ENCODE measurements around the gene LNP1. TPM values are rescaled to one million over a fixed set of nuclear protein-coding genes. Genes with fewer than 3 reads are reported as not detected.
"Not testable (repeated sequence)": the region's sequence is repeated elsewhere in the genome, so short reads cannot be mapped to it uniquely, and the experiment has no call there.

Gene LNP1
- total and polyA plus RNA-seq, 2 experiments from 2014 or later = 1.2 to 2.9 TPM

GRCh38 chr3:100471444-100471843 lies 70.1 kb downstream of the LNP1 start:
- Histone ChIP-seq H3K9me2 (ENCODE audit: insufficient read depth) (no peaks in the 10 kb centered on the region), H3K27ac (no peak overlapping the region), H3K36me3 (ENCODE audit: low read depth) (no peaks in the 10 kb centered on the region), H3K4me3 (no peak overlapping the region), H2AFZ (no peak overlapping the region), H3K27me3 (replicated peaks; ENCODE audit: insufficient read depth) (no peaks in the 10 kb centered on the region), H3K9ac (no peak overlapping the region), H3K79me2 (ENCODE audit: insufficient read depth) (no peaks in the 10 kb centered on the region), H3K4me1 (ENCODE audit: insufficient read depth) (no peaks in the 10 kb centered on the region), H3K9me3 (ENCODE audit: low read depth) (no peaks in the 10 kb centered on the region), H3F3A (ENCODE audit: insufficient read depth) (no peaks in the 10 kb centered on the region), H3K4me2 (ENCODE audit: unreplicated experiment) (no peak overlapping the region), H4K20me1 (ENCODE audit: insufficient read depth) (no peaks in the 10 kb centered on the region)
- WGBS, 2 experiments (ENCODE audit: low coverage in 1 of 2, low lambda C conversion rate in 2 of 2, missing lambda C conversion rate in 2 of 2) = 62 to 65% methylated on average over 2 of the region's 2 CpGs
- TF ChIP-seq EZH2 (IDR thresholded peaks at IDR 0.05; ENCODE audit: insufficient read depth, poor library complexity, severe bottlenecking) (no peak), EZH2phosphoT487 (IDR thresholded peaks at IDR 0.05; ENCODE audit: insufficient read depth, low read depth) (no peak)
- DNase-seq = no peak
- in situ Hi-C loops (cut with MboI) = no loop called here

GRCh38 chr3:100477851-100478360 lies 76.6 kb downstream of the LNP1 start:
- H3K4me1 ChIP-seq (ENCODE audit: insufficient read depth); DNase-seq; H3K9me2 ChIP-seq (ENCODE audit: insufficient read depth); H3F3A ChIP-seq (ENCODE audit: insufficient read depth); H3K4me2 ChIP-seq (ENCODE audit: unreplicated experiment); H3K27ac ChIP-seq; H4K20me1 ChIP-seq (ENCODE audit: insufficient read depth); H3K36me3 ChIP-seq (ENCODE audit: low read depth); H3K9me3 ChIP-seq (ENCODE audit: low read depth); H3K4me3 ChIP-seq; H3K79me2 ChIP-seq (ENCODE audit: insufficient read depth); H3K9ac ChIP-seq; in situ Hi-C loops (cut with MboI); H2AFZ ChIP-seq; H3K27me3 ChIP-seq (replicated peaks; ENCODE audit: insufficient read depth): not testable (repeated sequence)
- WGBS, 2 experiments (ENCODE audit: low coverage in 1 of 2, low lambda C conversion rate in 2 of 2, missing lambda C conversion rate in 2 of 2) = 88 to 100% methylated on average over 1 to 22 of the region's 32 CpGs

GRCh38 chr3:100478521-100478920 lies 77.2 kb downstream of the LNP1 start:
- H3K4me2 ChIP-seq (ENCODE audit: unreplicated experiment); H3K4me1 ChIP-seq (ENCODE audit: insufficient read depth); H3K27me3 ChIP-seq (replicated peaks; ENCODE audit: insufficient read depth); H3K27ac ChIP-seq; H3K9me3 ChIP-seq (ENCODE audit: low read depth); H3K4me3 ChIP-seq; H3K36me3 ChIP-seq (ENCODE audit: low read depth); in situ Hi-C loops (cut with MboI); H2AFZ ChIP-seq; H4K20me1 ChIP-seq (ENCODE audit: insufficient read depth); H3K79me2 ChIP-seq (ENCODE audit: insufficient read depth); DNase-seq; H3K9me2 ChIP-seq (ENCODE audit: insufficient read depth); H3K9ac ChIP-seq; H3F3A ChIP-seq (ENCODE audit: insufficient read depth): not testable (repeated sequence)
- WGBS, 2 experiments (ENCODE audit: low coverage in 1 of 2, low lambda C conversion rate in 2 of 2, missing lambda C conversion rate in 2 of 2) = 89 to 94% methylated on average over 17 to 19 of the region's 25 CpGs

- Histone ChIP-seq H3K4me2 (ENCODE audit: unreplicated experiment) (no peak overlapping the region), H3K36me3 (ENCODE audit: low read depth) (no peaks in the 10 kb centered on the region), H3K27ac (no peak overlapping the region), H4K20me1 (ENCODE audit: insufficient read depth) (no peaks in the 10 kb centered on the region), H3F3A (ENCODE audit: insufficient read depth) (no peaks in the 10 kb centered on the region), H3K9me3 (ENCODE audit: low read depth) (no peaks in the 10 kb centered on the region), H3K4me1 (ENCODE audit: insufficient read depth) (no peaks in the 10 kb centered on the region), H3K9me2 (ENCODE audit: insufficient read depth) (no peaks in the 10 kb centered on the region), H3K27me3 (replicated peaks; ENCODE audit: insufficient read depth) (no peaks in the 10 kb centered on the region), H3K4me3 (no peak overlapping the region), H2AFZ (no peak overlapping the region), H3K79me2 (ENCODE audit: insufficient read depth) (no peaks in the 10 kb centered on the region), H3K9ac (no peak overlapping the region)
- in situ Hi-C loops (cut with MboI) = no loop called here
- DNase-seq = no peak
- WGBS, 2 experiments (ENCODE audit: low coverage in 1 of 2, low lambda C conversion rate in 2 of 2, missing lambda C conversion rate in 2 of 2) = 92 to 94% methylated on average over 5 of the region's 5 CpGs
- TF ChIP-seq EZH2 (IDR thresholded peaks at IDR 0.05; ENCODE audit: insufficient read depth, poor library complexity, severe bottlenecking) (no peak), EZH2phosphoT487 (IDR thresholded peaks at IDR 0.05; ENCODE audit: insufficient read depth, low read depth) (no peak)
Observed at GRCh38 chr3:100480081-100480480, 78.7 kb downstream of the LNP1 start.

- Histone ChIP-seq H3K4me2 (ENCODE audit: unreplicated experiment) (no peak overlapping the region), H3K9ac (no peak overlapping the region), H3K9me2 (ENCODE audit: insufficient read depth) (no peaks in the 10 kb centered on the region), H2AFZ (no peak overlapping the region), H3K79me2 (ENCODE audit: insufficient read depth) (no peaks in the 10 kb centered on the region), H3K36me3 (ENCODE audit: low read depth) (no peaks in the 10 kb centered on the region), H3K27me3 (replicated peaks; ENCODE audit: insufficient read depth) (no peaks in the 10 kb centered on the region), H4K20me1 (ENCODE audit: insufficient read depth) (no peaks in the 10 kb centered on the region), H3F3A (ENCODE audit: insufficient read depth) (no peaks in the 10 kb centered on the region), H3K27ac (no peak overlapping the region), H3K4me3 (no peak overlapping the region), H3K9me3 (ENCODE audit: low read depth) (no peaks in the 10 kb centered on the region), H3K4me1 (ENCODE audit: insufficient read depth) (no peaks in the 10 kb centered on the region)
- DNase-seq = no peak
- WGBS, 2 experiments (ENCODE audit: low coverage in 1 of 2, low lambda C conversion rate in 2 of 2, missing lambda C conversion rate in 2 of 2) = 60 to 65% methylated on average over 2 of the region's 2 CpGs
- in situ Hi-C loops (cut with MboI) = no loop called here
- TF ChIP-seq EZH2phosphoT487 (IDR thresholded peaks at IDR 0.05; ENCODE audit: insufficient read depth, low read depth) = no peak
- TF ChIP-seq EZH2 (IDR thresholded peaks at IDR 0.05; ENCODE audit: insufficient read depth, poor library complexity, severe bottlenecking) = no peak
Observed at GRCh38 chr3:100482176-100482575, 80.8 kb downstream of the LNP1 start.

Data from GM23248 (cell line).